BLaER1 (cell line): Measurements from ENCODE around the gene DCAF4.

Experiments
- H3K27ac ChIP-seq: shearing (Covaris generic); formaldehyde crosslinking; 2 replicates; pipeline ENCODE4 v1.8.1; 2022
- H3K27me3 ChIP-seq: shearing (Covaris generic); formaldehyde crosslinking; 2 replicates; pipeline ENCODE4 v1.8.1; 2022
- H3K36me3 ChIP-seq: shearing (Covaris generic); formaldehyde crosslinking; 2 replicates; pipeline ENCODE4 v1.8.1; 2022
- H3K4me1 ChIP-seq: shearing (Covaris generic); formaldehyde crosslinking; 2 replicates; pipeline ENCODE4 v1.8.1; 2022
- H3K4me2 ChIP-seq: shearing (Covaris generic); formaldehyde crosslinking; 2 replicates; pipeline ENCODE4 v1.8.1; 2022
- H3K4me3 ChIP-seq: shearing (Covaris generic); formaldehyde crosslinking; 2 replicates; pipeline ENCODE4 v1.8.1; 2022
- H3K9ac ChIP-seq: shearing (Covaris generic); formaldehyde crosslinking; 2 replicates; pipeline ENCODE4 v1.8.1; 2022
- H3K9me3 ChIP-seq: shearing (Covaris generic); formaldehyde crosslinking; 2 replicates; pipeline ENCODE4 v1.8.1; 2022
- H4K20me1 ChIP-seq: shearing (Covaris generic); formaldehyde crosslinking; 2 replicates; pipeline ENCODE4 v1.8.1; 2022
- Cebpa-rat ChIP-seq: shearing (Covaris generic); IDR thresholded peaks from 2 replicates; pipeline ENCODE4 v1.8.1; 2022

The DCAF4 gene

DNA sequence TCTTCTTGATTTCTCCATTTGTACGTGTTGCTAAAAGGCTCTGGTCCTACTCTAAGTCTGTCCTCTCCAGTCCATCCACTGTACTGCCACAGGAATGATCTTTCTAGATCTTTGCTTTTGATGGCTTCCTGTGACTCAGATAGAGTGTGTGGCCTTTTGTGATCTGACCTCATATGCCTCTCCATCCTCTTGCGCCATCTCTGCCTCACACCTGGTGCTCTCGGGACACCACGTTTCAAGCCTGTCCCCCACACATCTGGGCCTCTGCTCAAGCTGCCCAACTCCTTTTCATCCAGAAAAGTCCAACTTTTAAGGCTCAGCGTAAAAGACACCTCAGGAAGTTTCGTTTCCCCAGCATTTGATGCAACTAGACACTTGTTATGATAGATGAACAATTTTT, 39.0 kb downstream of the DCAF4 start:
- H3K9me3 ChIP-seq = no peaks in the 10 kb centered on the region
- no peak overlapping the region for H3K9ac ChIP-seq
- no peak for TF ChIP-seq Cebpa-rat
- H3K36me3 ChIP-seq = peaks cover 80% of the 10 kb centered on the region
- no peak overlapping the region for H3K4me2 ChIP-seq
- H3K4me1 ChIP-seq = no peaks in the 10 kb centered on the region
- no peak overlapping the region for H3K27ac ChIP-seq
- no peak overlapping the region for H3K4me3 ChIP-seq
- no peaks in the 10 kb centered on the region for H4K20me1 ChIP-seq
- H3K27me3 ChIP-seq = no peaks in the 10 kb centered on the region

DNA sequence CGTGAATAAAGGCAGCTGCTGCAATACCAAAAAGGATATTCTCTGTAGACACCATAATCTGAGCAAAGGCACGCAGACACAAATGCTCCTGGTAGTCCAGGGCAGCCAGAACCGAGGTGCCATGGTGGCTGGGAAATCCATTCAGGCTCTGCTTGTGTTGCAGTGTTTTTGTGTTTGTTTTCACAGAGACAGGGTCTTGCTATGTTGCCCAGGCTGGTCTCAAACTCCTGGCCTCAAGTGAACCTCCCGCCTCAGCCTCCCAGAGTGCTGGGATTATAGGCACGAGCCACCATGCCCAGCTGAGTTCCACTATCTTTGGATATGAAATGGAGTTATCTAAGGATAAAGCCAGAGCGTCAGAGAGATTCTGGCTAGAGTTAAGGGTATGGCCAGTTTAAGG, 39.8 kb downstream of the DCAF4 start:
- Histone ChIP-seq H3K4me3 (no peak overlapping the region), H4K20me1 (no peaks in the 10 kb centered on the region), H3K9me3 (no peaks in the 10 kb centered on the region), H3K4me2 (no peak overlapping the region), H3K36me3 (peaks cover 80% of the 10 kb centered on the region), H3K27me3 (no peaks in the 10 kb centered on the region), H3K4me1 (no peaks in the 10 kb centered on the region), H3K27ac (no peak overlapping the region), H3K9ac (no peak overlapping the region)
- TF ChIP-seq Cebpa-rat = no peak

DNA sequence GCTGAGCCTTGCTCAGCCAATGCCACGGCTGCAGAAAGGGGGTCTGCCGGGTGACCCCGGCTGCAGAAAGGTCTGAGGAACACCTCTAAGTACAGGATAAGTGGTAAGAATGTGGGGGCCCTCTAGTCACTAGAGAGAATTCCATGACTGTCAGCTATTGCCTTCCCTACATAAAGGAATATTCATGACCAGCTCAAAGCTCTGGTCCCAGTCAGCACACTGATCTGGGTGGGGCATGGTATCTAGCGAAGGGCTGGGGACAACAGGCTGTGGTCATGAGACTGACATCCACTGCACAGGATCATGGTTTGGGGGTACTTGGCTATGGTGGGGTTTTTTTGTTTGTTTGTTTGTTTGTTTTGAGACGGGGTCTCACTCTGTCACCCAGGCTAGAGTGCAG, 42.1 kb downstream of the DCAF4 start:
- peaks cover 81% of the 10 kb centered on the region for H3K36me3 ChIP-seq
- H3K9me3 ChIP-seq = no peaks in the 10 kb centered on the region
- no peak overlapping the region for H3K4me2 ChIP-seq

DNA sequence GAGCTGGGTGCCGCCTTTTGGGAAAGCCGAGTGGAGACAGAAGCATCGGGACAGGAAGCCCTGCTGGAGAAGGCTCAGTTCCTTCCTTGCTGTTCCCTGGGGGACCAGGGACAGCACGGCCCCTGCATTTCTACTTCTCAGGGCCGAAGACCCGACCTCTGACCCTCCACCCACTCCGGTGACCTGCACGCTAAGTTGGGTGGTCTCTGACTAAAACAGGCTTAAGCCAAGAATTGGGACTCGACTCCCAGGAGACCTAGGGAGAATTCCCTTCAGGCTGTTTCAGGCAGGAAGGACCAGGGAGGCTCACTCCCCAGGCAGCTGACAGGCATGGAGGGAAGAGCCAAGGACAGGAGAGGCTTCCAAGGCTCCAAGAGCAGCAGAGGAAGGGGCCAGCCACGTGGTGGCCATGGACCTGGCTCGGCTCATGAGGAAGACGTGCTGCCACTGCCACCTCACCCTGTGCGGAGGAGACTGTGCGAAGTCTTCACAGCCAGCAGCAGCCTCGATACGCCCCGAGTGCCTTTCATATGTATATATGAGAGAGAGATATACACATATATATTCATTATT, 43.9 kb downstream of the DCAF4 start:
- Histone ChIP-seq H4K20me1 (no peaks in the 10 kb centered on the region), H3K4me2 (no peak overlapping the region), H3K9me3 (no peaks in the 10 kb centered on the region), H3K9ac (no peak overlapping the region), H3K27ac (no peak overlapping the region), H3K36me3 (peaks cover 94% of the 10 kb centered on the region), H3K4me3 (no peak overlapping the region), H3K27me3 (no peaks in the 10 kb centered on the region), H3K4me1 (no peaks in the 10 kb centered on the region)
- TF ChIP-seq Cebpa-rat = no peak

More for the DNA sequence above, 42.1 kb downstream of the DCAF4 start:
- Histone ChIP-seq H3K27ac (no peak overlapping the region), H3K27me3 (no peaks in the 10 kb centered on the region), H4K20me1 (no peaks in the 10 kb centered on the region), H3K4me1 (no peaks in the 10 kb centered on the region), H3K9ac (no peak overlapping the region), H3K4me3 (no peak overlapping the region)
- TF ChIP-seq Cebpa-rat = no peak

DNA sequence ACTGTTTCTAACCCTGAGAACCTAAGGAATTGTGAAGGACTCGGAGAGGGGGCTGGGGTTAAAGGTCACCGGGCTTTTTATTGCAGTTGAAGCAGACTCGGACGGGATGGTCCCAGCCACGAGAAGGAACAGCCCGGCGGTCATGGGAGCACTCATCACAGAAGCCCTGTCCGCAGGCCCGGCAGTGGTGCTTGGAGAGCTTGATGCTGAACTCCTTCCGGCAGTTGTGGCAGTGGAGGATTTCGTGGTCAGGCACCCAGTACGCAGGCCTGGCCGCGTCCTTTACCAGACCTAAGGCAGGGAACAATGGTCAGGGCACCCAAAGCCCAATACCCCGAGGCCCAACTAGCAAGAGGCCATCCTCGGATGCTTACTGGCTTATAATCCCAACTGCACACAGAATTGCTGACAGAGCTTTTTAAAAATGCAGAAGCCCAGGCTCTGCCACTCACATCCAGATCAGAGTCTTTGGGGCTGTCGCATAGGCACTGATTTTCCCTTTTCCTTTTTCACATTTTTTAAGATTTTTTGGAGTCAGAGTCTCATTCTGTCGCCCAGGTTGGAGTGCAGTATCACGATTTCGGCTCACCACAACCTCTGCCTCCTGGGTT, 44.7 kb downstream of the DCAF4 start:
- no peak overlapping the region for H3K27ac ChIP-seq
- no peaks in the 10 kb centered on the region for H4K20me1 ChIP-seq
- no peak overlapping the region for H3K4me3 ChIP-seq
- no peak for TF ChIP-seq Cebpa-rat
- peaks cover 95% of the 10 kb centered on the region for H3K36me3 ChIP-seq
- no peak overlapping the region for H3K4me2 ChIP-seq
- H3K9ac ChIP-seq = no peak overlapping the region
- H3K4me1 ChIP-seq = no peaks in the 10 kb centered on the region
- H3K9me3 ChIP-seq = no peaks in the 10 kb centered on the region
- H3K27me3 ChIP-seq = no peaks in the 10 kb centered on the region

DNA sequence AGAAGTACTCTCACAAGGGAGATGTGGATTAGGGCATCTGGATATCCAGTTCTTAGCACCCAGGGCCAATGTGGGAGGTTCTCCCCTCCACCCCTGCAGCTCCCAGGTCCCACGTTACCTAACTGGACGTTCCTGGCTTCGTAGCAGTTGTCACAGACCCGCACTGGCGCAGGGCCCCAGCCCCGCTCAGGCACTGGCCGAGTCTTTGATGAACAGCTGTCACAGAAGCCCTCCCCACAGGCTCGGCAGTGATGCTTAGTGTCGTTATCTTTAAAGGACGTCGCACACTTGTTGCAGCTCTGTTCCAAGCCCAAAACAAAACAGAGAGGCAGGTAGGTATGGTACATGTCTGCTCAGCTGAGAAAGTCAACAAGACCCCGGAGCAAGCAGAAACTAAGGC, 48.4 kb downstream of the DCAF4 start:
- no peaks in the 10 kb centered on the region for H3K27me3 ChIP-seq
- H3K9me3 ChIP-seq = no peaks in the 10 kb centered on the region
- H3K9ac ChIP-seq = no peak overlapping the region
- no peak overlapping the region for H3K4me2 ChIP-seq
- no peaks in the 10 kb centered on the region for H3K4me1 ChIP-seq
- TF ChIP-seq Cebpa-rat = no peak
- H3K27ac ChIP-seq = no peak overlapping the region
- H3K4me3 ChIP-seq = no peak overlapping the region
- peaks cover 98% of the 10 kb centered on the region for H3K36me3 ChIP-seq
- H4K20me1 ChIP-seq = no peaks in the 10 kb centered on the region

DNA sequence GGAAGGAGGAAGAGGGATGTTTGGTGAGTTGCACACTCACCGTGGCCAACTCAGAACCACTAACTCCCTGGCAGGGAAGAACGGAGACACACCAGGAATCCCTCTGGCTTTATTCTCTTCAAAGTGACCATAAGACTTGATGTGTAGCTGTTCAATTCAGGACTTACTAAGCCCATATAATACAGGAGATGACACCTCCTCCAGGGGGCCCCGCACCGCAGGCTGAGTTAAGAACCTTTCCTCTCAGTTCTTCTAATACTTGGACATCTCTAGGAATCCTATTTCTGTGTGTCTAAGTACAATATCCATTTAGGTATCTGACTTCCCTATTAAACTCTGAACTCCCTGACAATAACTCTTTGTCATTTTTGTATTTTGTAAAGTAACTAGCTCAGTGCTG, 49.5 kb downstream of the DCAF4 start:
- no peak overlapping the region for H3K4me2 ChIP-seq
- H3K9ac ChIP-seq = no peak overlapping the region
- no peaks in the 10 kb centered on the region for H3K9me3 ChIP-seq
- no peak overlapping the region for H3K4me3 ChIP-seq
- no peaks in the 10 kb centered on the region for H3K4me1 ChIP-seq
- H3K36me3 ChIP-seq = peaks cover 98% of the 10 kb centered on the region
- no peaks in the 10 kb centered on the region for H3K27me3 ChIP-seq
- no peak for TF ChIP-seq Cebpa-rat
- no peak overlapping the region for H3K27ac ChIP-seq
- H4K20me1 ChIP-seq = no peaks in the 10 kb centered on the region

DNA sequence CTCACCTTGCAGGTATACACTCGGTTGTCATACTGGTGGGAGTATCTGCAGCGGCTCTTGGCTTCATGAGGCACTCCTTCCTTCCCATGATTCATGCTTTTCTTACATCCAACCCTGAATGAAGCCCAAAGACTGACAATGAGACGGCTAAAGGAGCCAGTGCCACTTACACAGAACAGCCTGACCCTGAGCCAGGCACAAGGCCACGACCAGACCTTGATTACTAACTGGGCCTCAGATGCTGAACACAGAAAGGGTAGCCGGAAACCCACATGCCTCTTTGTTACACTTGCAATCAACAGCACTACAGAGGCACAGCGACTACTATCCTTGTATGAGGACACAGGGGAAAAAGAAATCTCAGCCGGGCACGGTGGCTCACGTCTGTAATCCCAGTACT, 52.6 kb downstream of the DCAF4 start:
- Histone ChIP-seq H3K4me3 (no peak overlapping the region), H3K27ac (no peak overlapping the region), H3K27me3 (no peaks in the 10 kb centered on the region), H3K9ac (no peak overlapping the region), H3K9me3 (no peaks in the 10 kb centered on the region), H3K36me3 (peaks cover 93% of the 10 kb centered on the region), H3K4me1 (no peaks in the 10 kb centered on the region), H4K20me1 (0 out of 2 replicates have a peak, but pooled peaks cover 9% of the 10 kb centered on the region), H3K4me2 (no peak overlapping the region)
- TF ChIP-seq Cebpa-rat = no peak

DNA sequence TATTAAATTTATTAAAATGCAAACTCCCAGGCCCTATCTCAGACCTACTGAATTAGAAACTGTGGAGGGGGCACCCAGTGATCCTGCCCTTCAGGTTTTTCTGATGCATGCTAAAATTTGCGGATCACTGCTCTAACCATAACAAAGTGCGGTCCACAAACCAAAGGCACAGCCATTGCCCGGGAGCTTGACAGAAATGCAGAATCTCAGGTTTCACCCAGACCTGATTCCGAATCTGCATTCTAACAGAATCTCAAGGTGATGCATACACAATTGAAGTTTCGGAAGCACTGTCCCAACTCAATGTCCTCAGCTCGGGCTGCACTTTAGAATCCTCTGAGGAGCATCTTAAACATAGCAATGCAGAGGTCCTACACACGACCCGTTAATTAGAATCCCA, 54.6 kb downstream of the DCAF4 start:
- Histone ChIP-seq H3K36me3 (peaks cover 93% of the 10 kb centered on the region), H3K4me2 (no peak overlapping the region), H4K20me1 (peaks cover 9% of the 10 kb centered on the region; the same call in 1 of the 2 replicates), H3K4me1 (no peaks in the 10 kb centered on the region), H3K27me3 (no peaks in the 10 kb centered on the region), H3K9me3 (no peaks in the 10 kb centered on the region), H3K27ac (no peak overlapping the region), H3K9ac (no peak overlapping the region), H3K4me3 (no peak overlapping the region)
- no peak for TF ChIP-seq Cebpa-rat

DNA sequence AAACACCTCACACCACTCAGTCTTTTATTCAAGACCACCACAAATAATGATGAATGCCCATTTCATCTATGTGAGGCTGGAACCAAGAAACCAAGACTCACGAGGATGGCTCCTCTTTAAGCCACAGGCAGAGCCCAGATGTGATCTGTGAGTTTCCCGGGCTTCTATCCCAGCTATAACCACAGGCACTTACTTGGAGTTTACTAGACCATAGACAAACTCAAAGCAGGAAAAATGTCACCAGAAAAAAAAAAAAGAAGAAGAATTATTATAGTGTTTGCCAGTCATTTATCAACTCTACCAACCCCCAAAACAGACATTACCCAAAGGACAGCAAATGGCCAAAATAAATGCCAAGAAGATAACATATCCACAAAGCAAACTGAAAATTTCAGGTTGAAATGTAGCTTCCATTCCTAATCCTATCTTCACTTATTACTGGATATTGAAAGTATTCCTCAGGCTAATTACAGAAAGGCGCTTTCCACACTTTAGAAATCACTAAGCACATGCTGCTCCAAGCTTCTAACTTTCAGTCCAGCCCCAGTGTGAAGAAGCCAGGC, 56.0 kb downstream of the DCAF4 start:
- Histone ChIP-seq H3K27ac (no peak overlapping the region), H3K36me3 (peaks cover 93% of the 10 kb centered on the region), H3K4me3 (no peak overlapping the region), H4K20me1 (peaks cover 16% of the 10 kb centered on the region; the same call in 1 of the 2 replicates), H3K9ac (no peak overlapping the region), H3K9me3 (no peaks in the 10 kb centered on the region), H3K27me3 (no peaks in the 10 kb centered on the region), H3K4me1 (no peaks in the 10 kb centered on the region), H3K4me2 (no peak overlapping the region)
- no peak for TF ChIP-seq Cebpa-rat
